Parathyroid adenoma (tissue), 2 donors: ENCODE measurements around the gene VPS13D.

Experiments used
- H2AFZ ChIP-seq: fragments of 300-600 bp; sonication (generic); one replicate; pipeline ENCODE4 v1.7.0; 2017; ENCODE audit warnings: antibody characterized with exemption, mild to moderate bottlenecking
- H3K27ac ChIP-seq: fragments of 300-600 bp; sonication (generic); one replicate; pipeline ENCODE4 v1.7.0; 2017
- H3K27me3 ChIP-seq: fragments of 300-600 bp; sonication (generic); one replicate; pipeline ENCODE4 v1.7.0; 2017; ENCODE audit warnings: low read length; ENCODE audit not compliant: control insufficient read depth, insufficient read depth
- H3K36me3 ChIP-seq: fragments of 300-600 bp; sonication (generic); one replicate; pipeline ENCODE4 v1.7.0; 2017; ENCODE audit warnings: low read length; ENCODE audit not compliant: control insufficient read depth, insufficient read depth
- H3K4me1 ChIP-seq: fragments of 300-600 bp; sonication (generic); one replicate; pipeline ENCODE4 v1.7.0; 2017; ENCODE audit warnings: control low read depth
- H3K4me2 ChIP-seq: fragments of 300-600 bp; sonication (generic); one replicate; pipeline ENCODE4 v1.7.0; 2017; ENCODE audit warnings: low read length
- H3K4me3 ChIP-seq: fragments of 300-600 bp; sonication (generic); one replicate; pipeline ENCODE4 v1.7.0; 2017; ENCODE audit warnings: low read depth, low read length
- H3K79me2 ChIP-seq: fragments of 300-600 bp; sonication (generic); one replicate; pipeline ENCODE4 v1.7.0; 2017; ENCODE audit warnings: control low read depth
- H3K9ac ChIP-seq: fragments of 300-600 bp; sonication (generic); one replicate; pipeline ENCODE4 v1.7.0; 2017; ENCODE audit warnings: mild to moderate bottlenecking
- H3K9me3 ChIP-seq: fragments of 300-600 bp; sonication (generic); one replicate; pipeline ENCODE4 v1.7.0; 2017; ENCODE audit warnings: low read length; ENCODE audit not compliant: control insufficient read depth
- CTCF ChIP-seq: fragments of 300-600 bp; sonication (generic); IDR thresholded peaks from one replicate; pipeline ENCODE4 v1.7.0; 2017; ENCODE audit warnings: antibody characterized with exemption, mild to moderate bottlenecking
- donor health status: primary hyperparathyroidism.

Gene VPS13D

DNA sequence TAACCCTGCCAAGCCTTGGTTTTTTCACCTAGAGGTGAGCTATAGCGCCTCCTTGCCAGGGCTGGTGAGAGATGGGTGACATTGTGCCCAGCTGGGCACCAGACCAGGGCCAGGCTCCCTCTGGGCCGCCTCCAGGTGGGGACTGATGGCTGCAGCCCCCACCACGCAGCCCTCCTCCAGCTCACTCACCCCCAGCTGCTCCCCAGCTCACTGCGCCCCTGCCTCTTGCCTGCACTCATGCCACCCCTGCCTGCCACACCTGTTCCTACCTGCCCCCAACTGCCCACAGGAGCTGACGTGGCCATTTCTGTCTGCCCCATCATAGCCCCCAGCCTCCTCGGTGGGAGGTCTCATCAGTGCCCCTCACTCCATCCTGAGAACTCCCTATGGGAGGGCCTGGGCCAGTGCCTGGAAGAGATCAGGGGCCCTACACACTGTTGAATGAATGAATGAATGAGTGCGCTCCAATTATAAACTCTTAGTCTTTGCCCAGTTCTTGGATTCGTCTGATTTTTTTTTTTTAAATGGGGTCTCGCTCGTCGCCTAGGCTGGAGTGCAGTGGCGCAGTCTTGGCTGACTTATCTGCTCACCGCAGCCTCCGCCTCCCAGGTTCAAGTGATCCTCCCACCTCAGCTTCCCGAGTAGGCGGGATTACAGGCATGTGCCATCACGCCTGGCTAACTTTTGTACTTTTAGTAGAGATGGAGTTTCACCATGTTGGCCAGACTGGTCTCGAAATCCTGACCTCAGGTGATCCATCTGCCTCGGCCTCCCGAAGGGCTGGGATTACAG lies 26.4 kb upstream of the VPS13D start:
- Histone ChIP-seq H3K36me3 (no peaks in the 10 kb centered on the region), H3K4me3 (no peak overlapping the region), H3K4me2 (no peak overlapping the region), H3K9me3 (no peaks in the 10 kb centered on the region), H3K79me2 (no peaks in the 10 kb centered on the region), H3K4me1 (no peaks in the 10 kb centered on the region), H3K27ac (no peak overlapping the region), H3K9ac (no peak overlapping the region), H2AFZ (no peak overlapping the region), H3K27me3 (no peaks in the 10 kb centered on the region)
- no peak for TF ChIP-seq CTCF

DNA sequence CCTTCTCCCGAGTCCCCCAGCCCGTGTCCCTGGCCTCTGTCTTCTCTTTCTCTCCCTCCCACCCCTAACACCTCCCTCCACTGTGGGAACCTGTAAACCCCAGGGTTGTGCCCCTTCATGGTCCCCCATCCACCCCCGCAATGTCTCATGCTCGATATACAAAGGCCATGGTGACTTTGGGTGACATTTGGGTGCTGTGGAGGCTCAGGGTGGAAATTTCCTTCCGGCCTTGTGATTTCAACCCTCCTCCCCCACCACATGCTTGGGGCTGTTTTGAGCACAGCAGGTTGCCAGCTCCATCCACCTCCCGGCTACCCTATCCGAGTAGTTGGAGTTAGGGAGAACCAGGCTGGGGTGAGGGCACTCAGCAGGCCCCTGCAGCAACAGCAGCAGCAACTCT lies 25.7 kb upstream of the VPS13D start:
- H3K9ac ChIP-seq = no peak overlapping the region
- no peaks in the 10 kb centered on the region for H3K79me2 ChIP-seq
- no peak overlapping the region for H3K4me2 ChIP-seq
- no peak overlapping the region for H3K27ac ChIP-seq
- H3K27me3 ChIP-seq = no peaks in the 10 kb centered on the region
- no peaks in the 10 kb centered on the region for H3K4me1 ChIP-seq
- H3K4me3 ChIP-seq = no peak overlapping the region
- TF ChIP-seq CTCF = no peak
- H3K9me3 ChIP-seq = no peaks in the 10 kb centered on the region
- H2AFZ ChIP-seq = no peak overlapping the region
- H3K36me3 ChIP-seq = no peaks in the 10 kb centered on the region

- TF ChIP-seq CTCF = no peak
- Histone ChIP-seq H3K36me3 (no peaks in the 10 kb centered on the region), H3K27me3 (no peaks in the 10 kb centered on the region), H3K27ac (no peak overlapping the region), H2AFZ (no peak overlapping the region), H3K4me2 (no peak overlapping the region), H3K9me3 (no peaks in the 10 kb centered on the region), H3K9ac (no peak overlapping the region), H3K4me3 (no peak overlapping the region), H3K4me1 (no peaks in the 10 kb centered on the region), H3K79me2 (no peaks in the 10 kb centered on the region)
Measured at GRCh38 chr1:12204754-12205658, 24.8 kb upstream of the VPS13D start.

DNA sequence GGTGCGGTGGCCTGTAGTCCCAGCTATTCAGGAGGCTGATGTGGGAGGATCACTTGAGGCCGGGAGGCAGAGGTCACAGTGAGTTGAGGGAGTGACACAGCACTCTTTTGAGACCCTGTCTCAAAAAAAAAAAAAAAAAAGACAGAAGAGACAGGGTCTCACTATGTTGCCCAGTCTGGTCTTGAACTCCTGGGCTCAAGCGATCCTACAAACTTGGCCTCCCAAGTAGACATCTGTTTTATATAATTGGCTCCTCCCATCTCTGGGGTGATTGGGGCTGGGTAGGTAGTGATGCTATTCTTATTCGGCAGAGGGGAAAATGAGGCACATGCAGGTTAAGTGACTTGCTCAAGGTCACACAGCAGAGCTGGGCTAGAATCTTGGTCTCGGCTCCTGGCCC lies 23.6 kb upstream of the VPS13D start:
- Histone ChIP-seq H3K36me3 (no peaks in the 10 kb centered on the region), H3K9ac (no peak overlapping the region), H3K4me1 (no peaks in the 10 kb centered on the region), H3K27me3 (no peaks in the 10 kb centered on the region), H2AFZ (no peak overlapping the region), H3K79me2 (no peaks in the 10 kb centered on the region), H3K4me2 (no peak overlapping the region), H3K9me3 (no peaks in the 10 kb centered on the region), H3K27ac (no peak overlapping the region), H3K4me3 (no peak overlapping the region)
- no peak for TF ChIP-seq CTCF
